SK-N-SH (cell line): Measurements from ENCODE around the gene CHST13. TPM values are rescaled to one million over a fixed set of nuclear protein-coding genes. Genes with fewer than 3 reads are reported as not detected.
A peak's percentile ranks its signal among the peaks of the same experiment; 100 is the strongest.

ENCODE experiments used
- CTCF ChIA-PET: fragments of 300-600, 350-600 bp; formaldehyde crosslinking; extraction: SDS; loops from one replicate; lab custom pipeline; 2021; lab: Yijun Ruan, JAX
- POLR2A ChIA-PET: fragments of 350-600 bp; sonication (Branson Sonifier 250); formaldehyde crosslinking; extraction: SDS; loops from one replicate; lab custom pipeline; 2020; ENCODE audit warnings: antibody characterized with exemption, inconsistent platforms; lab: Yijun Ruan, JAX
- DNase-seq: peaks from one replicate; pipeline ENCODE4 v3.0.0; 2012
- H2AFZ ChIP-seq: fragments of 200-600 bp; sonication (generic); 2 replicates; pipeline ENCODE4 v1.8.1; 2016; ENCODE audit warnings: antibody characterized with exemption, mild to moderate bottlenecking, low read depth
- H3F3A ChIP-seq: fragments of 200-600 bp; sonication (generic); replicated peaks from 2 replicates; pipeline ENCODE3; 2016; ENCODE audit warnings: antibody characterized with exemption, mild to moderate bottlenecking; ENCODE audit not compliant: insufficient read depth
- H3K27ac ChIP-seq, 2 experiments: fragments of 200-500 bp in 1 of 2; fragments of 200-600 bp in 1 of 2; sonication (Bioruptor generic) in 1 of 2; sonication (generic), shearing (Covaris generic) in 1 of 2; 2 replicates each; pipeline versions ENCODE4 v1.5.1 to v1.6.1; 2014 to 2016; ENCODE audit warnings: low read depth in 2 of 2, inconsistent platforms in 1 of 2, low read length in 1 of 2, mild to moderate bottlenecking in 1 of 2, mixed read lengths in 1 of 2
- H3K27me3 ChIP-seq: fragments of 200-600 bp; sonication (generic), shearing (Covaris generic); 2 replicates; pipeline ENCODE4 v1.6.1; 2016; ENCODE audit warnings: mixed run types; ENCODE audit not compliant: insufficient read depth
- H3K36me3 ChIP-seq, 2 experiments: fragments of 200-500 bp in 1 of 2; fragments of 200-600 bp in 1 of 2; sonication (Bioruptor generic) in 1 of 2; sonication (generic) in 1 of 2; replicated peaks in 1 of 2; 2 replicates each; pipeline versions ENCODE3 to v1.5.1; 2014 to 2016; ENCODE audit warnings: low read length in 1 of 2, mild to moderate bottlenecking in 1 of 2; ENCODE audit not compliant: insufficient read depth in 2 of 2, control insufficient read depth in 1 of 2
- H3K4me1 ChIP-seq, 2 experiments: fragments of 200-500 bp in 1 of 2; fragments of 200-600 bp in 1 of 2; sonication (Bioruptor generic) in 1 of 2; sonication (generic), shearing (Covaris generic) in 1 of 2; 2 replicates each; pipeline versions ENCODE4 v1.5.1 to v1.6.1; 2014 to 2016; ENCODE audit warnings: low read depth in 1 of 2, low read length in 1 of 2, mixed run types in 1 of 2; ENCODE audit not compliant: insufficient read depth in 2 of 2, control insufficient read depth in 1 of 2
- H3K4me2 ChIP-seq: fragments of 200-600 bp; sonication (generic), shearing (Covaris generic); 2 replicates; pipeline ENCODE4 v1.6.1; 2017; ENCODE audit warnings: mixed run types
- H3K4me3 ChIP-seq, 2 experiments: fragments of 200-500 bp in 1 of 2; fragments of 200-600 bp in 1 of 2; sonication (Bioruptor generic) in 1 of 2; sonication (generic), shearing (Covaris generic) in 1 of 2; 2 replicates each; pipeline versions ENCODE4 v1.5.1 to v1.8.1; 2014 to 2016; ENCODE audit warnings: low read depth in 2 of 2, inconsistent platforms in 1 of 2, low read length in 1 of 2, mild to moderate bottlenecking in 1 of 2, mixed read lengths in 1 of 2, moderate library complexity in 1 of 2
- H3K79me2 ChIP-seq: fragments of 200-600 bp; sonication (generic); 2 replicates; pipeline ENCODE4 v1.8.1; 2017; ENCODE audit warnings: mild to moderate bottlenecking; ENCODE audit not compliant: insufficient read depth
- H3K9ac ChIP-seq: fragments of 200-600 bp; sonication (generic); 2 replicates; pipeline ENCODE4 v1.6.1; 2017; ENCODE audit warnings: mixed run types
- H3K9me2 ChIP-seq: fragments of 200-600 bp; sonication (generic); 2 replicates; pipeline ENCODE4 v1.6.1; 2017; ENCODE audit warnings: mixed run types
- H3K9me3 ChIP-seq: fragments of 200-600 bp; sonication (generic); 2 replicates; pipeline ENCODE4 v1.6.1; 2017; ENCODE audit warnings: mixed run types, mild to moderate bottlenecking, moderate library complexity
- H4K20me1 ChIP-seq: fragments of 200-600 bp; sonication (generic); 2 replicates; pipeline ENCODE4 v1.6.1; 2017; ENCODE audit warnings: mild to moderate bottlenecking, mixed run types; ENCODE audit not compliant: insufficient read depth
- CHD2 ChIP-seq: fragments of 150-350 bp; IDR thresholded peaks from 2 replicates; pipeline ENCODE4 v1.6.1; 2018; ENCODE audit warnings: low read length; ENCODE audit not compliant: partially characterized antibody
- ELF1 ChIP-seq: IDR thresholded peaks from 2 replicates; pipeline ENCODE4 v1.4.0; 2012
- EP300 ChIP-seq, 2 experiments: IDR thresholded peaks; 2 replicates each; pipeline versions ENCODE4 v1.4.0 to v1.6.1; 2012; ENCODE audit warnings: borderline replicate concordance in 1 of 2, low read depth in 1 of 2, low read length in 1 of 2
- EZH2phosphoT487 ChIP-seq: fragments of 200-600 bp; sonication (generic); IDR thresholded peaks from 2 replicates; pipeline ENCODE4 v1.6.1; 2017; ENCODE audit warnings: low read depth, mixed run types, mild to moderate bottlenecking, antibody characterized with exemption, moderate library complexity, borderline replicate concordance
- FOSL2 ChIP-seq: IDR thresholded peaks from 2 replicates; pipeline ENCODE4 v1.4.0; 2012; ENCODE audit warnings: low read depth, mild to moderate bottlenecking, moderate library complexity, borderline replicate concordance
- FOXJ3 ChIP-seq: sonication (generic); formaldehyde crosslinking; IDR thresholded peaks from 2 replicates; pipeline ENCODE4 v1.5.1; 2020; ENCODE audit warnings: mild to moderate bottlenecking, missing genetic modification reagents
- GABPA ChIP-seq: IDR thresholded peaks from 2 replicates; pipeline ENCODE4 v1.4.0; 2012; ENCODE audit warnings: low read depth, mild to moderate bottlenecking
- GATA2 ChIP-seq: sonication (generic); formaldehyde crosslinking; IDR thresholded peaks from 2 replicates; pipeline ENCODE4 v1.5.0; 2020; ENCODE audit warnings: mild to moderate bottlenecking, missing genetic modification reagents
- IRF3 ChIP-seq: fragments of 150-350 bp; IDR thresholded peaks from 2 replicates; pipeline ENCODE4 v1.6.1; 2016; ENCODE audit warnings: mild to moderate bottlenecking, low read depth, low read length
- MEF2A ChIP-seq: IDR thresholded peaks from 2 replicates; pipeline ENCODE4 v1.4.0; 2012; ENCODE audit warnings: low read depth, borderline replicate concordance
- NFIC ChIP-seq: IDR thresholded peaks from 2 replicates; pipeline ENCODE4 v1.4.0; 2012; ENCODE audit warnings: borderline replicate concordance
- RAD21 ChIP-seq: IDR thresholded peaks from 2 replicates; pipeline ENCODE4 v1.6.1; 2012; ENCODE audit warnings: mild to moderate bottlenecking, low read length
- RCOR1 ChIP-seq: fragments of 150-350 bp; IDR thresholded peaks from 2 replicates; pipeline ENCODE4 v1.6.1; 2017; ENCODE audit warnings: antibody characterized with exemption, low read length
- REST ChIP-seq: IDR thresholded peaks from 2 replicates; pipeline ENCODE4 v1.6.1; 2012; ENCODE audit warnings: mild to moderate bottlenecking, low read depth, low read length, moderate library complexity
- RXRA ChIP-seq: IDR thresholded peaks from 2 replicates; pipeline ENCODE4 v1.4.0; 2012; ENCODE audit warnings: low read depth, mild to moderate bottlenecking, borderline replicate concordance
- SIN3A ChIP-seq: IDR thresholded peaks from 2 replicates; pipeline ENCODE4 v1.6.1; 2012; ENCODE audit warnings: low read depth, mild to moderate bottlenecking, low read length, moderate library complexity, borderline replicate concordance
- USF2 ChIP-seq: fragments of 150-350 bp; IDR thresholded peaks from 2 replicates; pipeline ENCODE4 v1.6.1; 2017; ENCODE audit warnings: antibody characterized with exemption, low read length, low read depth, borderline replicate concordance
- WGBS: methylation state at CpG from one replicate; pipeline ENCODE4 v1.1.6; 2017; ENCODE audit warnings: low lambda C conversion rate; 5-methylcytosine and 5-hydroxymethylcytosine counted together
- polyA plus RNA-seq, 3 experiments: library from polyadenylated mRNA; depleted of rRNA; stranded (reverse); fragments of >200 nt; gene quantifications; 2 replicates each; pipeline ENCODE4 v1.2.3, GENCODE V29; 2012

Gene CHST13
- polyA plus RNA-seq, 1 of the 3 experiments (the other 2 are of a cell fraction), result 0.41 TPM

- Histone ChIP-seq H3K4me3 (no peak overlapping the region), H3K4me2 (no peak overlapping the region), H2AFZ (no peak overlapping the region), H3K9me3 (no peaks in the 10 kb centered on the region), H3K79me2 (no peaks in the 10 kb centered on the region), H3F3A (peaks cover 8% of the 10 kb centered on the region), H3K9me2 (no peaks in the 10 kb centered on the region), H3K27me3 (peaks cover 9% of the 10 kb centered on the region; the same call in 1 of the 2 replicates), H4K20me1 (no peaks in the 10 kb centered on the region), H3K27ac (no peak overlapping the region), H3K36me3 (no peaks in the 10 kb centered on the region), H3K4me1 (peaks cover 6 to 7% of the 10 kb centered on the region in 2 experiments; a peak in 2 of 4 replicates), H3K9ac (no peak overlapping the region)
- peak; percentile 10 for DNase-seq
- CTCF ChIA-PET, result interaction anchor here (1.2 to 1.5 kb wide), 3 partner anchors 12 to 137 kb away, joined by 3 to 6 read pairs (median 3); no protein-coding TSS in a partner anchor
- POLR2A ChIA-PET, result no interaction called here
- WGBS, result 70% methylated on average over 2 of the region's 2 CpGs
- TF ChIP-seq EP300 (IDR thresholded peaks at IDR 0.05; ENCODE audit: borderline replicate concordance in 1 of 2, low read depth in 1 of 2, low read length in 1 of 2), result no peak
- TF ChIP-seq FOXJ3 (CRISPR knock-in tag), result no peak
- TF ChIP-seq RCOR1, result no peak
- no peak for TF ChIP-seq USF2
- TF ChIP-seq RAD21, result no peak
- no peak for TF ChIP-seq GABPA
- TF ChIP-seq RXRA, result no peak
- TF ChIP-seq GATA2, result no peak
- TF ChIP-seq NFIC, result no peak
- no peak for TF ChIP-seq REST
- TF ChIP-seq FOSL2, result no peak
- no peak for TF ChIP-seq CHD2
- no peak for TF ChIP-seq SIN3A
- no peak for TF ChIP-seq IRF3
- TF ChIP-seq ELF1, result no peak
- no peak for TF ChIP-seq MEF2A
- TF ChIP-seq EZH2phosphoT487, result no peak
These were observed 19.6 kb downstream of the CHST13 start for GRCh38 chr3:126543457-126544061.
